Liver (tissue), 3 donors: ENCODE measurements around the gene CFAP251.

Experiments used
- ATF3 ChIP-seq: IDR thresholded peaks from 2 replicates; pipeline ENCODE4 v1.6.1; 2016; ENCODE audit warnings: antibody characterized with exemption
- CTCF ChIP-seq: fragments of 150-350 bp; IDR thresholded peaks from 2 replicates; pipeline ENCODE4 v1.5.1; 2017; ENCODE audit warnings: improper control_type of control experiment, low read depth, low read length; ENCODE audit not compliant: missing input control
- EGR1 ChIP-seq, 2 donors: IDR thresholded peaks; 2 replicates each; pipeline ENCODE4 v1.6.1; 2016 to 2018; ENCODE audit warnings: antibody characterized with exemption in 2 of 2, low read depth in 2 of 2
- FOXA1 ChIP-seq: IDR thresholded peaks from 2 replicates; pipeline ENCODE4 v1.6.1; 2016; ENCODE audit warnings: antibody characterized with exemption
- GABPA ChIP-seq, 2 donors: IDR thresholded peaks in 1 of 2; conservative IDR thresholded peaks in 1 of 2; 2 replicates each; pipeline ENCODE4 v1.6.1; 2016; ENCODE audit warnings: antibody characterized with exemption in 2 of 2, mild to moderate bottlenecking in 1 of 2, moderate library complexity in 1 of 2
- HNF4A ChIP-seq, 2 donors: conservative IDR thresholded peaks; 2 replicates each; pipeline ENCODE4 v1.6.1; 2016; ENCODE audit warnings: antibody characterized with exemption in 2 of 2, mild to moderate bottlenecking in 2 of 2
- MAX ChIP-seq: IDR thresholded peaks from 2 replicates; pipeline ENCODE4 v1.6.1; 2016; ENCODE audit warnings: antibody characterized with exemption
- RAD21 ChIP-seq, 2 donors: IDR thresholded peaks; 2 replicates each; pipeline ENCODE4 v1.6.1; 2016; ENCODE audit warnings: antibody characterized with exemption in 2 of 2, mild to moderate bottlenecking in 2 of 2
- REST ChIP-seq: IDR thresholded peaks from 2 replicates; pipeline ENCODE4 v1.6.1; 2016; ENCODE audit warnings: antibody characterized with exemption, mild to moderate bottlenecking
- TAF1 ChIP-seq: conservative IDR thresholded peaks from 2 replicates; pipeline ENCODE4 v1.6.1; 2016; ENCODE audit warnings: antibody characterized with exemption, mild to moderate bottlenecking
- donor health status: healthy.
- donor health status: healthy.

GRCh38 chr12:121899590-121899989, 18.8 kb upstream of the CFAP251 start:
- TF ChIP-seq CTCF (no peak), REST (no peak), EGR1 (IDR thresholded peaks at IDR 0.05; ENCODE audit: low read depth in 2 of 2) (no peak), RAD21 (IDR thresholded peaks at IDR 0.05) (no peak), FOXA1 (no peak), HNF4A (conservative IDR thresholded peaks at IDR 0.05) (no peak), GABPA (IDR thresholded peaks at IDR 0.05 in 1 of 2, conservative IDR thresholded peaks at IDR 0.05 in 1 of 2) (no peak), MAX (no peak), TAF1 (no peak), ATF3 (no peak)
